ENCODE data around the gene ZBTB40.

DNA sequence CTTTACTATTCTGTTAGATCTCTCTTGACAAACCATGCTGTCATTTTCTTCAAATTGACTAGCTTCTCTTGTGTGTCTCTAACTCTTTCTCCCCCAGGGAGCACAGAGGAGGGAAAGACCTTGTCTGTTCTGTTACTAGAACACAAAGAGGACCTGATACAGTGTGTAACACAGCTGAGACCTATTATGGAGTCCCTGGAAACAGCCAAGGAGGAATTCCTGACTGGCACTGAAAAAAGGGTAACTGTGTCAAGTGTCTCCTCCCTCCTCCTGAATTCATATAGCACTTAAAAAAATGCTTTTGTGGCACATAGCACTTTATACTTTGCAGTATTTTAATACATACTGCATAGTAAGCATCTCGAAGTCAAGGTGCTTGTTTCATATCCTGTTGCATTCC lies 50.6 kb downstream of the ZBTB40 start:
- TF ChIP-seq EZH2 (IDR thresholded peaks at IDR 0.05) (no peak), POLR2AphosphoS5 (IDR thresholded peaks at IDR 0.05; ENCODE audit: borderline replicate concordance, low read depth, low read length) (no peak), FOXP2 (optimal IDR thresholded peaks at IDR 0.05; ENCODE audit: control extremely low read depth, extremely low read length, insufficient read depth) (no peak)

Measured in SK-N-MC (cell line).